ENCODE data around the gene ZSWIM4. TPM values are rescaled to one million over a fixed set of nuclear protein-coding genes. Genes with fewer than 3 reads are reported as not detected.

ZSWIM4 gene
- polyA plus RNA-seq, 3 donors = 6.6 to 11.1 (median 9.8) TPM

Other genes starting within 250 kb of the ZSWIM4 start
- 10 to 100 TPM; 21.7 to 42.0 (median 29.6) TPM for gene MRI1, start 30.9 kb upstream of the ZSWIM4 start, polyA plus RNA-seq (ENCODE audit: insufficient read length in 3 of 3)
- gene C19orf53, start 21.0 kb upstream of the ZSWIM4 start, polyA plus RNA-seq (ENCODE audit: insufficient read length in 3 of 3) = 100 to 1,000 TPM; 101 to 128 (median 117) TPM
- 1 to 10 TPM in 2 of 3 donors, under 1 TPM in 1; 0.79 to 1.8 (median 1.3) TPM for gene NANOS3, start 81.7 kb downstream of the ZSWIM4 start, polyA plus RNA-seq (ENCODE audit: insufficient read length in 3 of 3)
- 1 to 10 TPM; 4.3 to 7.3 (median 7.2) TPM for gene BRME1, start 110.7 kb downstream of the ZSWIM4 start, polyA plus RNA-seq (ENCODE audit: insufficient read length in 3 of 3)
- gene CC2D1A, start 110.8 kb downstream of the ZSWIM4 start, polyA plus RNA-seq (ENCODE audit: insufficient read length in 3 of 3) = 10 to 100 TPM; 20.6 to 38.9 (median 29.1) TPM
- gene PODNL1, start 143.0 kb downstream of the ZSWIM4 start, polyA plus RNA-seq (ENCODE audit: insufficient read length in 3 of 3) = 1 to 10 TPM; 1.2 to 1.5 (median 1.2) TPM
- 10 to 100 TPM; 25.7 to 37.5 (median 35.7) TPM for gene DCAF15, start 157.1 kb downstream of the ZSWIM4 start, polyA plus RNA-seq (ENCODE audit: insufficient read length in 3 of 3)
- 10 to 100 TPM in 2 of 3 donors, 1 to 10 TPM in 1; 9.1 to 17.7 (median 14.8) TPM for gene RFX1, start 210.9 kb downstream of the ZSWIM4 start, polyA plus RNA-seq (ENCODE audit: insufficient read length in 3 of 3)
- not detected for gene RLN3, start 232.7 kb downstream of the ZSWIM4 start, polyA plus RNA-seq (ENCODE audit: insufficient read length in 3 of 3)
- 1 to 10 TPM; 4.6 to 7.3 (median 6.4) TPM for gene IL27RA, start 236.3 kb downstream of the ZSWIM4 start, polyA plus RNA-seq (ENCODE audit: insufficient read length in 3 of 3)

All from renal cortex interstitium (tissue), 3 donors.